WTC11 (cell line): ENCODE measurements around the gene CCDC3. TPM values are rescaled to one million over a fixed set of nuclear protein-coding genes. Genes with fewer than 3 reads are reported as not detected.

Experiments used
- ATAC-seq: fragments of 200-7000 bp; cut with Tn5 transposase; 2 replicates; pipeline ENCODE4 v1.10.0; 2021; ENCODE audit warnings: mild to moderate bottlenecking, moderate library complexity
- CTCF ChIA-PET: fragments of 300-600 bp; sonication (Branson Sonifier 250); formaldehyde crosslinking; loops from one replicate; lab custom pipeline; 2021; ENCODE audit warnings: antibody characterized with exemption; lab: Charles Lee
- POLR2A ChIA-PET: fragments of 350-600 bp; sonication (Branson Sonifier 250); formaldehyde crosslinking; loops from one replicate; lab custom pipeline; 2021; ENCODE audit warnings: antibody characterized with exemption; lab: Charles Lee
- DNase-seq: peaks from one replicate; pipeline ENCODE4 v3.0.0; 2021; ENCODE audit warnings: low spot score
- H3K27ac Mint-ChIP-seq: 2 replicates; pipeline ENCODE4 v1.8.0; 2021; ENCODE audit warnings: mixed read lengths
- H3K27me3 Mint-ChIP-seq: 2 replicates; pipeline ENCODE4 v1.8.0; 2021; ENCODE audit warnings: low read depth, mild to moderate bottlenecking, moderate library complexity, mixed read lengths
- H3K36me3 Mint-ChIP-seq: 2 replicates; pipeline ENCODE4 v1.8.0; 2021; ENCODE audit warnings: mixed read lengths
- H3K4me1 Mint-ChIP-seq: 2 replicates; pipeline ENCODE4 v1.8.0; 2022; ENCODE audit warnings: mixed read lengths
- H3K4me3 Mint-ChIP-seq: 2 replicates; pipeline ENCODE4 v1.8.0; 2021; ENCODE audit warnings: mild to moderate bottlenecking, moderate library complexity, mixed read lengths
- H3K9me3 Mint-ChIP-seq: 2 replicates; pipeline ENCODE4 v1.8.0; 2021; ENCODE audit warnings: mixed read lengths
- AR ChIP-seq: fragments of 250-450 bp; sonication (Bioruptor Pico); IDR thresholded peaks from 2 replicates; pipeline ENCODE4 v1.9.0; 2021; ENCODE audit warnings: mild to moderate bottlenecking
- CDX4 ChIP-seq: fragments of 250-450 bp; sonication (Bioruptor Pico); IDR thresholded peaks from 2 replicates; pipeline ENCODE4 v1.9.0; 2021; ENCODE audit warnings: moderate library complexity, mild to moderate bottlenecking, inconsistent platforms, borderline replicate concordance
- CREB1 ChIP-seq: sonication (generic); formaldehyde crosslinking; IDR thresholded peaks from 2 replicates; pipeline ENCODE4 v1.8.0; 2023; ENCODE audit warnings: mild to moderate bottlenecking, missing genetic modification reagents
- CTCF ChIP-seq: fragments of 200-600 bp; IDR thresholded peaks from 2 replicates; pipeline ENCODE4 v1.8.0; 2022; ENCODE audit warnings: antibody characterized with exemption
- FOXP4 ChIP-seq: sonication (generic); formaldehyde crosslinking; IDR thresholded peaks from 2 replicates; pipeline ENCODE4 v1.8.0; 2022; ENCODE audit warnings: mild to moderate bottlenecking, missing genetic modification reagents
- GRHL2 ChIP-seq: fragments of 250-450 bp; sonication (Bioruptor Pico); IDR thresholded peaks from 2 replicates; pipeline ENCODE4 v1.8.0; 2022; ENCODE audit warnings: mild to moderate bottlenecking, moderate library complexity; ENCODE audit not compliant: insufficient replicate concordance, severe bottlenecking
- NFYB ChIP-seq: sonication (generic); formaldehyde crosslinking; conservative IDR thresholded peaks from 2 replicates; pipeline ENCODE4 v1.8.0; 2022; ENCODE audit warnings: low read depth, missing genetic modification reagents
- NR2C2 ChIP-seq: sonication (generic); formaldehyde crosslinking; IDR thresholded peaks from 2 replicates; pipeline ENCODE4 v1.8.0; 2022; ENCODE audit warnings: mild to moderate bottlenecking, missing genetic modification reagents
- NR3C1 ChIP-seq: sonication (generic); formaldehyde crosslinking; conservative IDR thresholded peaks from 2 replicates; pipeline ENCODE4 v1.8.1; 2023; ENCODE audit warnings: low read depth, mild to moderate bottlenecking, missing genetic modification reagents
- PRRX2 ChIP-seq: fragments of 250-450 bp; sonication (Bioruptor Pico); IDR thresholded peaks from 2 replicates; pipeline ENCODE4 v1.8.0; 2021; ENCODE audit warnings: mild to moderate bottlenecking
- TEAD4 ChIP-seq: sonication (generic); formaldehyde crosslinking; IDR thresholded peaks from 2 replicates; pipeline ENCODE4 v1.8.0; 2022; ENCODE audit warnings: mild to moderate bottlenecking, missing genetic modification reagents
- USF1 ChIP-seq: sonication (generic); formaldehyde crosslinking; IDR thresholded peaks from 2 replicates; pipeline ENCODE4 v1.8.0; 2022; ENCODE audit warnings: mild to moderate bottlenecking, missing genetic modification reagents
- USF2 ChIP-seq: sonication (generic); formaldehyde crosslinking; IDR thresholded peaks from 2 replicates; pipeline ENCODE4 v1.8.1; 2023; ENCODE audit warnings: mild to moderate bottlenecking, missing genetic modification reagents, moderate library complexity
- ZNF121 ChIP-seq: sonication (generic); formaldehyde crosslinking; IDR thresholded peaks from 2 replicates; pipeline ENCODE4 v1.8.0; 2023; ENCODE audit warnings: missing genetic modification reagents
- ZNF281 ChIP-seq: sonication (generic); formaldehyde crosslinking; IDR thresholded peaks from 2 replicates; pipeline ENCODE4 v1.8.0; 2023; ENCODE audit warnings: mild to moderate bottlenecking, missing genetic modification reagents
- ZNF396 ChIP-seq: fragments of 250-450 bp; sonication (Bioruptor Pico); IDR thresholded peaks from 2 replicates; pipeline ENCODE4 v1.8.0; 2021; ENCODE audit warnings: mild to moderate bottlenecking, moderate library complexity, borderline replicate concordance
- ZNF416 ChIP-seq: fragments of 250-450 bp; sonication (Bioruptor Pico); IDR thresholded peaks from 2 replicates; pipeline ENCODE4 v1.9.0; 2021; ENCODE audit warnings: mild to moderate bottlenecking, inconsistent platforms
- ZNF423 ChIP-seq: fragments of 250-450 bp; sonication (Bioruptor Pico); IDR thresholded peaks from 2 replicates; pipeline ENCODE4 v2.1.2; 2022; ENCODE audit warnings: mild to moderate bottlenecking, moderate library complexity
- ZNF425 ChIP-seq: fragments of 250-450 bp; sonication (Bioruptor Pico); conservative IDR thresholded peaks from 2 replicates; pipeline ENCODE4 v1.9.0; 2021; ENCODE audit warnings: mild to moderate bottlenecking
- ZNF671 ChIP-seq: fragments of 250-450 bp; sonication (Bioruptor Pico); IDR thresholded peaks from 2 replicates; pipeline ENCODE4 v1.8.0; 2021; ENCODE audit warnings: mild to moderate bottlenecking
- total RNA-seq: library from RNA; stranded (reverse); gene quantifications from 3 replicates; pipeline ENCODE4 v1.2.3, GENCODE V29; 2021

Gene CCDC3
- total RNA-seq, 1 experiment from 2014 or later: 3.5 TPM

- TF ChIP-seq CTCF (no peak), ZNF121 (CRISPR knock-in tag) (no peak), ZNF416 (CRISPR knock-in tag) (no peak), ZNF423 (CRISPR knock-in tag) (no peak), TEAD4 (no peak), AR (CRISPR knock-in tag) (no peak), PRRX2 (CRISPR knock-in tag) (no peak)
- TF ChIP-seq, all 79 proteins: peak for 0
Measured at GRCh38 chr10:12947741-12948140, 53.8 kb downstream of the CCDC3 start (continued).

- no peak overlapping the region for H3K27ac Mint-ChIP-seq
- ATAC-seq (no peak), DNase-seq (no peak)
- peaks cover 37% of the 10 kb centered on the region for H3K9me3 Mint-ChIP-seq
- peaks cover 22% of the 10 kb centered on the region for H3K36me3 Mint-ChIP-seq
- POLR2A ChIA-PET: no interaction called here
- CTCF ChIA-PET: no interaction called here
- H3K4me3 Mint-ChIP-seq: no peak overlapping the region
- no peaks in the 10 kb centered on the region; the same call in 1 of the 2 replicates for H3K27me3 Mint-ChIP-seq
- peaks cover 26% of the 10 kb centered on the region for H3K4me1 Mint-ChIP-seq
- TF ChIP-seq ZNF425 (no peak), FOXP4 (CRISPR knock-in tag) (no peak), CTCF (no peak), NR3C1 (CRISPR knock-in tag) (no peak), ZNF671 (CRISPR knock-in tag) (no peak), ZNF396 (CRISPR knock-in tag) (no peak), GRHL2 (CRISPR knock-in tag) (no peak), NFYB (no peak), CDX4 (CRISPR knock-in tag) (no peak), NR2C2 (no peak), ZNF281 (no peak), USF2 (CRISPR knock-in tag) (no peak), PRRX2 (CRISPR knock-in tag) (no peak), USF1 (CRISPR knock-in tag) (no peak), CREB1 (CRISPR knock-in tag) (no peak)
Measured at GRCh38 chr10:12946372-12946771, 55.1 kb downstream of the CCDC3 start.
